ENCODE results near the gene IGSF3. TPM values are rescaled to one million over a fixed set of nuclear protein-coding genes. Genes with fewer than 3 reads are reported as not detected.

The IGSF3 gene
- total RNA-seq, 2 experiments from 2014 or later: 3.8 to 4.1 TPM

- no peak overlapping the region for H3K27ac Mint-ChIP-seq
These were observed 17.0 kb upstream of the IGSF3 start for GRCh38 chr1:116684575-116684974.

GRCh38 chr1:116682641-116683221, 15.2 kb upstream of the IGSF3 start:
- no peaks in the 10 kb centered on the region for H3K9me3 Mint-ChIP-seq (ENCODE audit: low read depth)
- ATAC-seq: no peak

More at GRCh38 chr1:116684575-116684974, 17.0 kb upstream of the IGSF3 start:
- intact Hi-C loops (cut with DNase I, micrococcal nuclease): no loop called here
- Mint-ChIP-seq H3K27me3 (no peaks in the 10 kb centered on the region), H3K4me3 (no peak overlapping the region), H3K36me3 (ENCODE audit: low read depth) (no peaks in the 10 kb centered on the region), H3K4me1 (no peaks in the 10 kb centered on the region), H3K9me3 (ENCODE audit: low read depth) (no peaks in the 10 kb centered on the region)
- ChIA-PET POLR2A (no interaction called here), CTCF (no interaction called here)
- DNase-seq (no peak), ATAC-seq (no peak)

DNA sequence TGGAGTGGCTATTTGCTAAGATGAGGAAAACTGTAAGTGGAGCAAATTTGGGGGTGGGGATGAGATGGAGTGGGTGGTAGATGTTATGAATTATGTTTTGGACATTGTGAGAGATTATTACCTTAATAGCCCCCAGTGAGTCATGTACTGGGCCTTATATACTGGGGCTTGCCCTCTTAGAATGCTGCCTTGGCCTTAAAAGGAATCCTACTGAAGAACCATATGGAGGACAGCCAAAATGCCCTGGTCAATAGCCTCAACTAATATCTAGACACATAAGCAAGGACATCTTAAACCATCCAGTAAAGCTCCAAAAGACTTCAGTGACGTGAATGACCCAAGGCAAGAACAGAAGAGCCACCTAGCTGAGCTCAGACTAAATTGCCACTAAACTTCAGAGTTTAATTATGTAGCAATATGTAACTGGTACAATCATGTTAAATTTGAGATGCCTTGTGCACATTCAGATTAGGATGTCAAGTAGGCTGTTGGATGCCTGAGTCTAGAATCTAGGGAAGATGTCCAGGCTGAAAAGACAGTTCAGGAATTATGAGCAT, 13.9 kb upstream of the IGSF3 start:
- ChIA-PET CTCF (interaction anchor here (1.1 to 1.4 kb wide), 2 partner anchors 9 to 10 kb away, joined by 4 to 6 read pairs; no protein-coding TSS in a partner anchor), POLR2A (no interaction called here)
- Mint-ChIP-seq H3K27ac (no peak overlapping the region), H3K36me3 (ENCODE audit: low read depth) (no peaks in the 10 kb centered on the region), H3K27me3 (peaks cover 8% of the 10 kb centered on the region), H3K4me1 (no peaks in the 10 kb centered on the region), H3K9me3 (ENCODE audit: low read depth) (no peaks in the 10 kb centered on the region), H3K4me3 (no peak overlapping the region)
- ATAC-seq: no peak
- no peak for DNase-seq
- intact Hi-C loops (cut with DNase I, micrococcal nuclease): no loop called here

More at GRCh38 chr1:116682641-116683221, 15.2 kb upstream of the IGSF3 start:
- no peaks in the 10 kb centered on the region for H3K4me1 Mint-ChIP-seq
- ChIA-PET CTCF (interaction anchor here (0.6 to 1.1 kb wide), 3 partner anchors 10 to 398 kb away, joined by 3 to 4 read pairs (median 3); no protein-coding TSS in a partner anchor), POLR2A (interaction anchor here (0.6 kb wide), 1 partner anchor 97 kb away, joined by 3 read pairs; no protein-coding TSS in a partner anchor)
- intact Hi-C loops (cut with DNase I, micrococcal nuclease): no loop called here
- H3K4me3 Mint-ChIP-seq: no peak overlapping the region
- H3K27ac Mint-ChIP-seq: no peak overlapping the region
- DNase-seq: no peak
- H3K36me3 Mint-ChIP-seq (ENCODE audit: low read depth): no peaks in the 10 kb centered on the region
- H3K27me3 Mint-ChIP-seq: peaks cover 5% of the 10 kb centered on the region

- peaks cover 8% of the 10 kb centered on the region for H3K27me3 Mint-ChIP-seq
- DNase-seq: no peak
- ATAC-seq: no peak
- POLR2A ChIA-PET: no interaction called here
- no peaks in the 10 kb centered on the region for H3K36me3 Mint-ChIP-seq (ENCODE audit: low read depth)
- no peak overlapping the region for H3K4me3 Mint-ChIP-seq
- no peaks in the 10 kb centered on the region for H3K4me1 Mint-ChIP-seq
- no peak overlapping the region for H3K27ac Mint-ChIP-seq
- intact Hi-C loops (cut with DNase I, micrococcal nuclease): no loop called here
- CTCF ChIA-PET: interaction anchor here (1.4 kb wide), 1 partner anchor 8 kb away, joined by 6 read pairs; no protein-coding TSS in a partner anchor
- no peaks in the 10 kb centered on the region for H3K9me3 Mint-ChIP-seq (ENCODE audit: low read depth)
These were observed 13.2 kb upstream of the IGSF3 start for GRCh38 chr1:116680752-116681151.

DNA sequence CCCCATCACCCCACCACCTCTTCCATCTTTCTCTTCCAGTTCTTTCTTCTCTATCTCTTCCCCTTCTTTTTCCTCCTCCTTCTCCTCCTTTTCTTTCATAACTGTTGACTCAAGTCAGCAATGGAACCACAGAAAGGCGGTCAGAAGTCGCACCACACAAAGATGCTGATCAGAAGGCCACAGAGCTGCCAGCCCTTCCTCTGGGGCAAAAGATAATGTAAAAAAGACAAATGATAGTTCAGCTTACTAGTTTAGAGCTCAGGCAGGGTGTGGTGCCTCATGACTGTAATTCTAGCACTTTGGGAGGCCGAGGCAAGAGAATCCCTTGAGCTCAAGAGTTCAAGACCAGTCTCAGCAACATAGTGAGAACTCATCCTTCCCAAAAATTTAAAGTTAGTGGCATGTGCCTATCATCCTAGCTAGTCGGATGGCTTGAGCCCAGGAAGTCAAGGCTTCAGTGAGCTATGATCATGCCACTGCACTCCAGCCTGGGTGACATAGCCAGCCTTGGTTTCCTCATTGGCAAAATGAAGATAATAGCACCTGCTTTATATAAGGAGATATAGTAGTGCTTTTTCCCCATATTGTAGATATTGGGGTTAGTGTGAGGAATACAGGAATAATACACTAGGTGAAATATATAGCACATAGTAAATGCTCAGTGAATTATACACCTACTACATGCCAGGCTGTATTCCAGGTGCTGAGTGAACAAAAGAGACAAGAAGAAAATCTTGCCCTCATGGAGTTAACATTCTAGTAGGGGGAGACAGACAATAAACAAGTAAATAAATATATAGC, 12.5 kb upstream of the IGSF3 start:
- intact Hi-C loops (cut with DNase I, micrococcal nuclease): no loop called here
- ATAC-seq (no peak), DNase-seq (no peak)
- H3K4me3 Mint-ChIP-seq: no peak overlapping the region
- CTCF ChIA-PET: interaction anchor here (1.4 kb wide), 1 partner anchor 8 kb away, joined by 4 read pairs; no protein-coding TSS in a partner anchor
- no peaks in the 10 kb centered on the region for H3K4me1 Mint-ChIP-seq
- no peaks in the 10 kb centered on the region for H3K9me3 Mint-ChIP-seq (ENCODE audit: low read depth)
- POLR2A ChIA-PET: interaction anchor here (0.6 kb wide), 1 partner anchor 245 kb away, joined by 3 read pairs; no protein-coding TSS in a partner anchor
- peaks cover 10% of the 10 kb centered on the region for H3K27me3 Mint-ChIP-seq
- no peak overlapping the region for H3K27ac Mint-ChIP-seq
- H3K36me3 Mint-ChIP-seq (ENCODE audit: low read depth): no peaks in the 10 kb centered on the region

DNA sequence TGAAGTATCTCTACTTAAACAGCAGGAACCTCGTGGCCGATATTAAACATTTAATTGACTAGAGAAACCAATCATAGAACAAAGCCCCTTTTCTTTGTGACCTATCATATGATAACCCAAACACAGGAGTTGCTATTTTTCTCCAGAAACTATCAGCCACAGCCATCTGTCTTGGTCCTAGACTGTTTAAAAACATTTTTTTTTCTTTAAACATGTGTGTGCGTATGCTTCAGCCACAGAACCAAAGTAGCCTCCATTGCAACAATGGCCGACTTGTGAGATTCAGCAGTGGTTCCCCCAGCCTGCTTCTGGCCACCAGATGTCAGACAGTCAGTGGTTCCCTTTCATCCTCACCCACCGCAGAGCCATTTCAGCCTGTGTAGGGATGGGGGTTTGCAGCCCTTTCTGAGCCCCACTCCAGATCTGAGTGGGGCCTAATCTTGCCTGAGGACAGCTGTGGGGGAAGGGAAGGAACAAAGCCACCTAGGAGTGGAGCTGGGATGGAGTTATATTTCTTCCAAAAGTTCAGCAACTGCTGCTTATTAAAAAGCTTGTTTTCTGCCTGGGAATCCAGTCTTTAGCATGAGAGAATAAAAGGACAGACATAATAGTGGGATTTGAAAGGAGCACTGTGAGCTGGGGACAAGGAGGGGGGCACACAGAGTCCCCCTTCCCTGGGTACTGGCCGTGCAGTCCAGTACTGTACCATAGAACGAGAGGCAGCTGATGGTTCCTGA, 11.7 kb upstream of the IGSF3 start:
- Mint-ChIP-seq H3K4me3 (no peak overlapping the region), H3K27me3 (peaks cover 12% of the 10 kb centered on the region), H3K9me3 (ENCODE audit: low read depth) (no peaks in the 10 kb centered on the region), H3K36me3 (ENCODE audit: low read depth) (no peaks in the 10 kb centered on the region), H3K4me1 (no peaks in the 10 kb centered on the region), H3K27ac (no peak overlapping the region)
- DNase-seq (no peak), ATAC-seq (no peak)
- CTCF ChIA-PET: interaction anchor here (1.4 kb wide), 1 partner anchor 8 kb away, joined by 4 read pairs; no protein-coding TSS in a partner anchor
- intact Hi-C loops (cut with DNase I, micrococcal nuclease): no loop called here
- POLR2A ChIA-PET: interaction anchor here (0.6 kb wide), 1 partner anchor 246 kb away, joined by 3 read pairs; no protein-coding TSS in a partner anchor

DNA sequence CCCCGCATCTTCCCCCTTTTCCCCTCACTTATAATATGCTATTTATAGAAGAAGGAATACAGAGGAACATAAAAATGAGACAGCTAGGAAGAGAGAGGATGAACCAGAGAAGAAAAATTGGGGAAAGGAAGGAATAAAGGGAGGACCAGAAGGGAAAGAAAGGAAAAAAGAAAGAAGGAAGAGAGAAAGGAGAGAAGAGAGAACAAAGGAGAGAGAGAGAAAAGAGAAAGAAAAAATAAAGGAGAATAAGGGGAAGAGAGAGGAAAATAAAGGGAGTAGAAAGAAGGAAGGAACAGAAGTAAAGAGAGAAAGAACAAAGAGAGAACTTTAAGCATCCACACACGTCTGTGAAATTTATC, 11.2 kb upstream of the IGSF3 start:
- no peak overlapping the region for H3K4me3 Mint-ChIP-seq
- peaks cover 17% of the 10 kb centered on the region for H3K27me3 Mint-ChIP-seq
- H3K27ac Mint-ChIP-seq: no peak overlapping the region
- H3K4me1 Mint-ChIP-seq: no peaks in the 10 kb centered on the region
- no peaks in the 10 kb centered on the region for H3K36me3 Mint-ChIP-seq (ENCODE audit: low read depth)
- CTCF ChIA-PET: no interaction called here
- ATAC-seq (no peak), DNase-seq (no peak)
- POLR2A ChIA-PET: no interaction called here
- no peaks in the 10 kb centered on the region for H3K9me3 Mint-ChIP-seq (ENCODE audit: low read depth)
- intact Hi-C loops (cut with DNase I, micrococcal nuclease): no loop called here

GRCh38 chr1:116677474-116678062, 10.0 kb upstream of the IGSF3 start:
- H3K9me3 Mint-ChIP-seq (ENCODE audit: low read depth): no peaks in the 10 kb centered on the region
- no peak overlapping the region for H3K4me3 Mint-ChIP-seq
- ATAC-seq (no peak), DNase-seq (no peak)
- no peak overlapping the region for H3K27ac Mint-ChIP-seq
- H3K36me3 Mint-ChIP-seq (ENCODE audit: low read depth): no peaks in the 10 kb centered on the region
- intact Hi-C loops (cut with DNase I, micrococcal nuclease): no loop called here
- ChIA-PET CTCF (interaction anchor here (0.6 to 1.9 kb wide), 2 partner anchors 176 to 259 kb away, joined by 4 read pairs; no protein-coding TSS in a partner anchor), POLR2A (interaction anchor here (0.6 kb wide), 1 partner anchor 276 kb away, joined by 6 read pairs; no protein-coding TSS in a partner anchor)
- H3K4me1 Mint-ChIP-seq: no peaks in the 10 kb centered on the region
- peaks cover 22% of the 10 kb centered on the region for H3K27me3 Mint-ChIP-seq

DNA sequence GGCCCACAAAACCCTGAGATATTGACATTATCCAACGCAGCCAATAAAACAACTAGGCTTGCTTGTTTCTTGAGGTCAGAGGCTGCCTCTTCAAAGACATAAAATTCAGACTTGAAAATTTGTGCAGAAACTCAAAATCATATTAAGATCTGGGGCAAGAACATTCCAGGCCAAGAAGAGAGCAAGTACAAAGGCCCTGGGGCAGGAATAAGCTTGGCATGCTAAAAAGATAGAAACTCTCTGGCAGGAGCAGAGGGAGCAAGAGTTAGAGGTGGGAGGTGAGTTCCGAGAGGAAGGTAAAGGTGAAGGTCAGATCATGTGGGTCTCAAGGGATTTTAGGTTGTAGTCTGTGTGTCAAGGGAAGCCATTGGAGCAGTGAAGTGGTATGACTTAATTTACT, 8.8 kb upstream of the IGSF3 start:
- no peaks in the 10 kb centered on the region for H3K9me3 Mint-ChIP-seq (ENCODE audit: low read depth)
- ChIA-PET CTCF (interaction anchor here (0.6 to 1.9 kb wide), 4 partner anchors 9 to 177 kb away, joined by 3 to 4 read pairs (median 3); partner anchors contain the start of gene IGSF3), POLR2A (no interaction called here)
- H3K4me3 Mint-ChIP-seq: no peak overlapping the region
- H3K4me1 Mint-ChIP-seq: no peaks in the 10 kb centered on the region
- DNase-seq (no peak), ATAC-seq (no peak)
- H3K27me3 Mint-ChIP-seq: peaks cover 25% of the 10 kb centered on the region
- intact Hi-C loops (cut with DNase I, micrococcal nuclease): no loop called here
- H3K36me3 Mint-ChIP-seq (ENCODE audit: low read depth): no peaks in the 10 kb centered on the region
- no peak overlapping the region for H3K27ac Mint-ChIP-seq

GRCh38 chr1:116674751-116675150, 7.2 kb upstream of the IGSF3 start:
- no peak overlapping the region for H3K4me3 Mint-ChIP-seq
- no peaks in the 10 kb centered on the region for H3K36me3 Mint-ChIP-seq (ENCODE audit: low read depth)
- H3K9me3 Mint-ChIP-seq (ENCODE audit: low read depth): no peaks in the 10 kb centered on the region
- CTCF ChIA-PET: interaction anchor here (0.6 kb wide), 1 partner anchor 202 kb away, joined by 3 read pairs; no protein-coding TSS in a partner anchor
- peaks cover 26% of the 10 kb centered on the region for H3K27me3 Mint-ChIP-seq
- DNase-seq (no peak), ATAC-seq (no peak)
- POLR2A ChIA-PET: no interaction called here
- intact Hi-C loops (cut with DNase I, micrococcal nuclease): no loop called here
- no peak overlapping the region for H3K27ac Mint-ChIP-seq
- H3K4me1 Mint-ChIP-seq: no peaks in the 10 kb centered on the region
